Measurements from ENCODE around the gene STOM. TPM values are rescaled to one million over a fixed set of nuclear protein-coding genes. Genes with fewer than 3 reads are reported as not detected.

STOM gene
- total RNA-seq, 2 donors from 2014 or later: 26.6 to 35.6 TPM

DNA sequence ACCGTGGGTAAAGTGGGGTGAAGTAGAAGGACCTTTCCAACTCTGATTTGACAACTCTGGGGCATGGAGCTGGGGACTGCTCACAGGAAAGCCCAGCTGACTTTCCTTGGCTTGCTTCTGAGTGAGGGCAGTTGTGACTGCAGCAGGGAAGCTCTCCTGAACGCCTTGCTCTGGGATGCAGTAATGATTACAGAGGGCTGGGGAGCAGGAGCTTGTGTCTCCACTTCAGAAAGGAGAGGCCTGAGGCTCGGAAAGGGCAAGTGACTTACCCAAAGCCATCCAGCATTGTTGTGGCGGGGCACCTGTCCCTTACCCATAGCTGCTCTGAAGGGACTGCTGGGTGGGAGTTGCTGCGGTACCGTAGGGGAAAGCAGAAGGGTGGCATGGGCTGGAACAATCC lies 60.9 kb downstream of the STOM start:
- Mint-ChIP-seq H3K36me3 (ENCODE audit: low read depth) (peaks cover 42% of the 10 kb centered on the region), H3K4me1 (no peaks in the 10 kb centered on the region), H3K27me3 (ENCODE audit: insufficient read depth) (peaks cover 2% of the 10 kb centered on the region), H3K4me3 (no peak overlapping the region), H3K27ac (no peak overlapping the region), H3K9me3 (peaks cover 2% of the 10 kb centered on the region)
- Histone ChIP-seq H3K9ac (ENCODE audit: extremely low read depth, low read length, poor library complexity, severe bottlenecking) (no peak overlapping the region), H3K9me3 (ENCODE audit: control insufficient read depth, low read length) (no peaks in the 10 kb centered on the region), H3K36me3 (ENCODE audit: control insufficient read depth, insufficient read depth, low read length) (peaks cover 15% of the 10 kb centered on the region), H3K4me3 (ENCODE audit: low read length) (no peak overlapping the region), H3K4me1 (ENCODE audit: control insufficient read depth, insufficient read depth, low read length) (no peaks in the 10 kb centered on the region), H3K27me3 (ENCODE audit: control insufficient read depth, insufficient read depth, low read length, poor library complexity, severe bottlenecking) (no peaks in the 10 kb centered on the region), H3K27ac (ENCODE audit: low read depth, low read length) (no peak overlapping the region)
- TF ChIP-seq, protein P1, sequence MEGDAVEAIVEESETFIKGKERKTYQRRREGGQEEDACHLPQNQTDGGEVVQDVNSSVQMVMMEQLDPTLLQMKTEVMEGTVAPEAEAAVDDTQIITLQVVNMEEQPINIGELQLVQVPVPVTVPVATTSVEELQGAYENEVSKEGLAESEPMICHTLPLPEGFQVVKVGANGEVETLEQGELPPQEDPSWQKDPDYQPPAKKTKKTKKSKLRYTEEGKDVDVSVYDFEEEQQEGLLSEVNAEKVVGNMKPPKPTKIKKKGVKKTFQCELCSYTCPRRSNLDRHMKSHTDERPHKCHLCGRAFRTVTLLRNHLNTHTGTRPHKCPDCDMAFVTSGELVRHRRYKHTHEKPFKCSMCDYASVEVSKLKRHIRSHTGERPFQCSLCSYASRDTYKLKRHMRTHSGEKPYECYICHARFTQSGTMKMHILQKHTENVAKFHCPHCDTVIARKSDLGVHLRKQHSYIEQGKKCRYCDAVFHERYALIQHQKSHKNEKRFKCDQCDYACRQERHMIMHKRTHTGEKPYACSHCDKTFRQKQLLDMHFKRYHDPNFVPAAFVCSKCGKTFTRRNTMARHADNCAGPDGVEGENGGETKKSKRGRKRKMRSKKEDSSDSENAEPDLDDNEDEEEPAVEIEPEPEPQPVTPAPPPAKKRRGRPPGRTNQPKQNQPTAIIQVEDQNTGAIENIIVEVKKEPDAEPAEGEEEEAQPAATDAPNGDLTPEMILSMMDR (conservative IDR thresholded peaks at IDR 0.05): no peak
- 90 to 93% methylated on average over 6 of the region's 6 CpGs for WGBS, 2 experiments (ENCODE audit: insufficient coverage in 1 of 2, insufficient read length in 1 of 2)
- no peak for DNase-seq

DNA sequence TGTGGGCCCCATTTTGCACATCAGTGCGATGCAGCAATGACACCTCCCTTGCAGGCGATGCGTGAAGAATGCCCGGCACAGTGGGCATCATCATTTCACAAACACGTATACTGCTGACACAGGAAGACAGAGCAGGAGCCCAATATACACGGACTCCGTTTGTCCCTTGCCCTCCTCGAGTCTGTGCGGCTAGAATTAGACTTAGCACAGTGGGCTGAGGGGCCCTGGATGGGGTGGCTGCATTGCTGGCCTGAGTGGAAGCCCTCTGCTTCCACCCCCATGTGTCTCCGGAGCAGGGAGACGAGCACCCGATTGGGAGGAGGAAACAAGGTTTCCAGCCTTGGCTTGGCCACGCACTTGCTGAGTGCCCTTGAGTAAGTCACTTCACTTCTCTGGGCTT lies 61.3 kb downstream of the STOM start:
- Histone ChIP-seq H3K4me3 (ENCODE audit: low read length) (no peak overlapping the region), H3K9ac (ENCODE audit: extremely low read depth, low read length, poor library complexity, severe bottlenecking) (no peak overlapping the region), H3K9me3 (ENCODE audit: control insufficient read depth, low read length) (no peaks in the 10 kb centered on the region), H3K27ac (ENCODE audit: low read depth, low read length) (no peak overlapping the region), H3K4me1 (ENCODE audit: control insufficient read depth, insufficient read depth, low read length) (no peaks in the 10 kb centered on the region), H3K27me3 (ENCODE audit: control insufficient read depth, insufficient read depth, low read length, poor library complexity, severe bottlenecking) (no peaks in the 10 kb centered on the region), H3K36me3 (ENCODE audit: control insufficient read depth, insufficient read depth, low read length) (peaks cover 15% of the 10 kb centered on the region)
- WGBS, 2 experiments (ENCODE audit: insufficient coverage in 1 of 2, insufficient read length in 1 of 2): 94% methylated on average over 10 to 13 of the region's 13 CpGs
- H3K27ac Mint-ChIP-seq: no peak overlapping the region
- H3K4me1 Mint-ChIP-seq: no peaks in the 10 kb centered on the region
- H3K27me3 Mint-ChIP-seq (ENCODE audit: insufficient read depth): peaks cover 2% of the 10 kb centered on the region
- H3K9me3 Mint-ChIP-seq: peaks cover 2% of the 10 kb centered on the region
- TF ChIP-seq, protein P1 (conservative IDR thresholded peaks at IDR 0.05): no peak
- DNase-seq: no peak
- H3K36me3 Mint-ChIP-seq (ENCODE audit: low read depth): peaks cover 41% of the 10 kb centered on the region
- H3K4me3 Mint-ChIP-seq: no peak overlapping the region

DNA sequence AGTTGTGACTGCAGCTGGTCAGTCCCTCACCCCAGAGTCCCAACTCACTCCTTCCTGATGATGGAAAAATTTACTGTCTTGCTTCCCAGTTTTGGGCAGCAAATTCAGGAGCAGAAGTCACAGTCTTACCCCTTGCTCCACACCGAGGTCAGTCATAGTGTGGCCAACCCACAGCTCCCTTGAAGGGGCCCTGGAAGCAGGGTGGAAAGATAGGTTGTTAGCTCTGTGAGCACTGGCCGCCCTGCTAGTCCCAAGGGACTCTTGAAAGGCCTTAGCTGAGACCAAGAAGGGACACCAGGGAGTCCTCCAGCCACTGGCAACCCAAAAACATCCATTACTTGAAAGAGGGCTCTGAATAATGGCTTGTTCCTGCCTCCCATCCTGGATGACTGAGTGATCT lies 62.1 kb downstream of the STOM start:
- 86 to 93% methylated on average over 1 to 2 of the region's 2 CpGs for WGBS, 2 experiments (ENCODE audit: insufficient coverage in 1 of 2, insufficient read length in 1 of 2)
- no peak overlapping the region for H3K27ac Mint-ChIP-seq
- TF ChIP-seq, protein P1 (conservative IDR thresholded peaks at IDR 0.05): no peak
- Histone ChIP-seq H3K4me3 (ENCODE audit: low read length) (no peak overlapping the region), H3K27me3 (ENCODE audit: control insufficient read depth, insufficient read depth, low read length, poor library complexity, severe bottlenecking) (no peaks in the 10 kb centered on the region), H3K36me3 (ENCODE audit: control insufficient read depth, insufficient read depth, low read length) (peaks cover 15% of the 10 kb centered on the region), H3K4me1 (ENCODE audit: control insufficient read depth, insufficient read depth, low read length) (no peaks in the 10 kb centered on the region), H3K9ac (ENCODE audit: extremely low read depth, low read length, poor library complexity, severe bottlenecking) (no peak overlapping the region), H3K27ac (ENCODE audit: low read depth, low read length) (no peak overlapping the region), H3K9me3 (ENCODE audit: control insufficient read depth, low read length) (no peaks in the 10 kb centered on the region)
- peaks cover 2% of the 10 kb centered on the region for H3K9me3 Mint-ChIP-seq
- no peak for DNase-seq
- H3K27me3 Mint-ChIP-seq (ENCODE audit: insufficient read depth): peaks cover 2% of the 10 kb centered on the region
- H3K4me3 Mint-ChIP-seq: no peak overlapping the region
- no peaks in the 10 kb centered on the region for H3K4me1 Mint-ChIP-seq
- H3K36me3 Mint-ChIP-seq (ENCODE audit: low read depth): peaks cover 41% of the 10 kb centered on the region

All from endodermal cell (in vitro differentiated cells).